Mucosa of rectum (tissue), 2 donors: ENCODE results near the gene EOGT.

Experiments used
- H3K27ac ChIP-seq, 2 donors: one replicate each; pipeline ENCODE4 v1.7.0; 2013; ENCODE audit warnings: inconsistent platforms in 2 of 2, low read depth in 2 of 2, low read length in 2 of 2
- H3K27me3 ChIP-seq, 2 donors: one replicate each; pipeline ENCODE4 v1.7.0; 2013; ENCODE audit warnings: low read length in 2 of 2; ENCODE audit not compliant: control insufficient read depth in 2 of 2, insufficient read depth in 2 of 2
- H3K36me3 ChIP-seq, 2 donors: one replicate each; pipeline ENCODE4 v1.7.0; 2013; ENCODE audit warnings: low read length in 2 of 2; ENCODE audit not compliant: control insufficient read depth in 2 of 2, insufficient read depth in 2 of 2
- H3K4me1 ChIP-seq, 2 donors: one replicate each; pipeline ENCODE4 v1.7.0; 2013; ENCODE audit warnings: low read length in 2 of 2, mild to moderate bottlenecking in 1 of 2; ENCODE audit not compliant: control insufficient read depth in 2 of 2, insufficient read depth in 2 of 2
- H3K4me3 ChIP-seq, 2 donors: one replicate each; pipeline ENCODE4 v1.7.0; 2013; ENCODE audit warnings: low read length in 2 of 2
- H3K9ac ChIP-seq, 2 donors: one replicate each; pipeline ENCODE4 v1.7.0; 2013; ENCODE audit warnings: low read length in 2 of 2, low read depth in 1 of 2, mild to moderate bottlenecking in 1 of 2
- H3K9me3 ChIP-seq, 2 donors: one replicate each; pipeline ENCODE4 v1.7.0; 2013; ENCODE audit warnings: low read length in 2 of 2; ENCODE audit not compliant: control insufficient read depth in 2 of 2
- donor health status: healthy.
- donor health status: Normal muscosa, but diverticular disease.

The EOGT gene

GRCh38 chr3:68972358-68972979 lies 41.0 kb downstream of the EOGT start:
- H3K9me3 ChIP-seq = no peaks in the 10 kb centered on the region
- peaks cover 0 to 2% of the 10 kb centered on the region in 2 donors for H3K36me3 ChIP-seq
- H3K4me1 ChIP-seq = no peaks in the 10 kb centered on the region
- no peak overlapping the region for H3K27ac ChIP-seq
- H3K4me3 ChIP-seq = no peak overlapping the region
- peaks cover 0 to 6% of the 10 kb centered on the region in 2 donors for H3K27me3 ChIP-seq
- no peak overlapping the region for H3K9ac ChIP-seq

GRCh38 chr3:68964694-68965093 lies 48.8 kb downstream of the EOGT start:
- no peak overlapping the region for H3K4me3 ChIP-seq
- H3K9ac ChIP-seq = no peak overlapping the region
- no peaks in the 10 kb centered on the region for H3K9me3 ChIP-seq
- peaks cover 0 to 2% of the 10 kb centered on the region in 2 donors for H3K27me3 ChIP-seq
- no peak overlapping the region for H3K27ac ChIP-seq
- H3K36me3 ChIP-seq = no peaks in the 10 kb centered on the region
- H3K4me1 ChIP-seq = no peaks in the 10 kb centered on the region

- H3K4me1 ChIP-seq = no peaks in the 10 kb centered on the region
- no peaks in the 10 kb centered on the region for H3K36me3 ChIP-seq
- H3K27me3 ChIP-seq = peaks cover 0 to 2% of the 10 kb centered on the region in 2 donors
- H3K9me3 ChIP-seq = no peaks in the 10 kb centered on the region
- H3K27ac ChIP-seq = no peak overlapping the region
- no peak overlapping the region for H3K4me3 ChIP-seq
- H3K9ac ChIP-seq = no peak overlapping the region
Observed at GRCh38 chr3:68963891-68964290, 49.6 kb downstream of the EOGT start.

GRCh38 chr3:68963376-68963775 lies 50.1 kb downstream of the EOGT start:
- no peak overlapping the region for H3K9ac ChIP-seq
- no peaks in the 10 kb centered on the region for H3K36me3 ChIP-seq
- H3K27me3 ChIP-seq = peaks cover 0 to 2% of the 10 kb centered on the region in 2 donors
- H3K4me3 ChIP-seq = no peak overlapping the region
- H3K9me3 ChIP-seq = no peaks in the 10 kb centered on the region
- no peak overlapping the region for H3K27ac ChIP-seq
- no peaks in the 10 kb centered on the region for H3K4me1 ChIP-seq

- Histone ChIP-seq H3K9me3 (no peaks in the 10 kb centered on the region), H3K27ac (no peak overlapping the region), H3K27me3 (no peaks in the 10 kb centered on the region), H3K9ac (no peak overlapping the region), H3K36me3 (no peaks in the 10 kb centered on the region), H3K4me1 (no peaks in the 10 kb centered on the region), H3K4me3 (no peak overlapping the region)
Observed at GRCh38 chr3:68958932-68959331, 54.6 kb downstream of the EOGT start.

GRCh38 chr3:68957895-68958294 lies 55.6 kb downstream of the EOGT start:
- H3K4me3 ChIP-seq = no peak overlapping the region
- no peaks in the 10 kb centered on the region for H3K4me1 ChIP-seq
- no peak overlapping the region for H3K9ac ChIP-seq
- H3K27me3 ChIP-seq = no peaks in the 10 kb centered on the region
- H3K9me3 ChIP-seq = no peaks in the 10 kb centered on the region
- H3K27ac ChIP-seq = no peak overlapping the region
- H3K36me3 ChIP-seq = no peaks in the 10 kb centered on the region

GRCh38 chr3:68953816-68954444 lies 59.6 kb downstream of the EOGT start:
- H3K4me3 ChIP-seq = no peak overlapping the region
- no peak overlapping the region for H3K9ac ChIP-seq
- no peaks in the 10 kb centered on the region for H3K36me3 ChIP-seq
- H3K4me1 ChIP-seq = no peaks in the 10 kb centered on the region
- H3K27me3 ChIP-seq = no peaks in the 10 kb centered on the region
- H3K9me3 ChIP-seq = no peaks in the 10 kb centered on the region
- no peak overlapping the region for H3K27ac ChIP-seq

- H3K4me3 ChIP-seq = no peak overlapping the region
- H3K9ac ChIP-seq = no peak overlapping the region
Observed at GRCh38 chr3:68945225-68945624, 68.3 kb downstream of the EOGT start.

GRCh38 chr3:68943753-68944500 lies 69.6 kb downstream of the EOGT start:
- Histone ChIP-seq H3K27me3 (no peaks in the 10 kb centered on the region), H3K9ac (no peak overlapping the region)

More at GRCh38 chr3:68945225-68945624, 68.3 kb downstream of the EOGT start:
- Histone ChIP-seq H3K27me3 (no peaks in the 10 kb centered on the region), H3K36me3 (no peaks in the 10 kb centered on the region), H3K27ac (no peak overlapping the region), H3K4me1 (no peaks in the 10 kb centered on the region), H3K9me3 (no peaks in the 10 kb centered on the region)

GRCh38 chr3:68941055-68941454 lies 72.4 kb downstream of the EOGT start:
- H3K4me3 ChIP-seq = no peak overlapping the region
- H3K4me1 ChIP-seq = no peaks in the 10 kb centered on the region
- no peak overlapping the region for H3K27ac ChIP-seq
- no peak overlapping the region for H3K9ac ChIP-seq
- no peaks in the 10 kb centered on the region for H3K9me3 ChIP-seq
- peaks cover 0 to 6% of the 10 kb centered on the region in 2 donors for H3K27me3 ChIP-seq
- H3K36me3 ChIP-seq = no peaks in the 10 kb centered on the region

More at GRCh38 chr3:68943753-68944500, 69.6 kb downstream of the EOGT start:
- Histone ChIP-seq H3K4me1 (no peaks in the 10 kb centered on the region), H3K36me3 (no peaks in the 10 kb centered on the region), H3K4me3 (no peak overlapping the region), H3K27ac (no peak overlapping the region), H3K9me3 (no peaks in the 10 kb centered on the region)
